ENCODE results near the gene HCFC1. TPM values are rescaled to one million over a fixed set of nuclear protein-coding genes. Genes with fewer than 3 reads are reported as not detected.

Gene HCFC1
- total RNA-seq, 1 donor from 2014 or later = 99.9 TPM

DNA sequence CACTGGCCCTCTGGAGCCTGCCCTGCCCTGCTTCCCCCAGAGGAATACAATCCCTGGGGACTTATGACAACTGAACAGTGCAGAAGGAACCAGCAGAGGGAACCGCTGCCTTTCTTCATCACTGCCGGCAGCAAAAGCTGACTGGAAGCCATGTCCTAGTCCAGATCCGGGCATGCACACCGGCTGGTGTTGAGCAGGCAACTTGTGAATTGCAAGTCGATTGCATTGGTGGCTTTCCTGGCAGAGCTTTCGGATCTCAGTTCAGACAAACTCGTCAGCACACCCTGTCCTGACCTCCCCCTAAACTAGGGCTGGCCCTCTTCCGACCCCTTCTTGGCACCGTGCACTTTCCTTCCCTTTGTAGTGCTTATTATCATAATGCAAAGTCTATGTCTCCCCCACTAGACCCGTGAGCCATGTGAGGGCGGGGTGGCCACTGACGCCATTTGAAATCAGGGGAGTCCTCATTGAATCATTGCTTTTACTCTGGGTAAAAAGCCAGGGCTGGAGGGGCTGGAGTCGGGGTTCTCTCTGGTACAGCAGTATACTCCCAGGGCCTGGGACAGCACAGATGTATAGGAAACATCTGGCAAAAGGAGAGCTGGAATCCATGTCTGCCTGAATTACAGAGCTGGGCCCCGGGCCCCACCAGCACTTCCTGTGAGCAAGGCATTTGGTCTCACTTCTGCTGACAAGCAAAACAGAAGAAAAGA, 47.3 kb downstream of the HCFC1 start:
- Mint-ChIP-seq H3K27ac (peak overlapping the region; percentile 51), H3K4me1 (peaks cover 21% of the 10 kb centered on the region), H3K4me3 (peak overlapping the region; percentile 34), H3K27me3 (ENCODE audit: low read depth) (no peaks in the 10 kb centered on the region), H3K36me3 (peaks cover 1% of the 10 kb centered on the region), H3K9me3 (no peaks in the 10 kb centered on the region)
- TF ChIP-seq CTCF (IDR thresholded peaks at IDR 0.05; ENCODE audit: unreplicated experiment) = no peak
- DNase-seq (ENCODE audit: low spot score in 2 of 2, unreplicated experiment in 2 of 2) = no peak

GRCh38 chrX:153922932-153923857, 48.4 kb downstream of the HCFC1 start:
- H3K9me3 Mint-ChIP-seq = no peaks in the 10 kb centered on the region
- peaks cover 18% of the 10 kb centered on the region for H3K4me1 Mint-ChIP-seq
- DNase-seq (ENCODE audit: low spot score in 2 of 2, unreplicated experiment in 2 of 2) = no peak
- no peaks in the 10 kb centered on the region for H3K36me3 Mint-ChIP-seq
- no peak for TF ChIP-seq CTCF (IDR thresholded peaks at IDR 0.05; ENCODE audit: unreplicated experiment)
- H3K27ac Mint-ChIP-seq = no peak overlapping the region
- no peaks in the 10 kb centered on the region for H3K27me3 Mint-ChIP-seq (ENCODE audit: low read depth)
- no peak overlapping the region for H3K4me3 Mint-ChIP-seq

DNA sequence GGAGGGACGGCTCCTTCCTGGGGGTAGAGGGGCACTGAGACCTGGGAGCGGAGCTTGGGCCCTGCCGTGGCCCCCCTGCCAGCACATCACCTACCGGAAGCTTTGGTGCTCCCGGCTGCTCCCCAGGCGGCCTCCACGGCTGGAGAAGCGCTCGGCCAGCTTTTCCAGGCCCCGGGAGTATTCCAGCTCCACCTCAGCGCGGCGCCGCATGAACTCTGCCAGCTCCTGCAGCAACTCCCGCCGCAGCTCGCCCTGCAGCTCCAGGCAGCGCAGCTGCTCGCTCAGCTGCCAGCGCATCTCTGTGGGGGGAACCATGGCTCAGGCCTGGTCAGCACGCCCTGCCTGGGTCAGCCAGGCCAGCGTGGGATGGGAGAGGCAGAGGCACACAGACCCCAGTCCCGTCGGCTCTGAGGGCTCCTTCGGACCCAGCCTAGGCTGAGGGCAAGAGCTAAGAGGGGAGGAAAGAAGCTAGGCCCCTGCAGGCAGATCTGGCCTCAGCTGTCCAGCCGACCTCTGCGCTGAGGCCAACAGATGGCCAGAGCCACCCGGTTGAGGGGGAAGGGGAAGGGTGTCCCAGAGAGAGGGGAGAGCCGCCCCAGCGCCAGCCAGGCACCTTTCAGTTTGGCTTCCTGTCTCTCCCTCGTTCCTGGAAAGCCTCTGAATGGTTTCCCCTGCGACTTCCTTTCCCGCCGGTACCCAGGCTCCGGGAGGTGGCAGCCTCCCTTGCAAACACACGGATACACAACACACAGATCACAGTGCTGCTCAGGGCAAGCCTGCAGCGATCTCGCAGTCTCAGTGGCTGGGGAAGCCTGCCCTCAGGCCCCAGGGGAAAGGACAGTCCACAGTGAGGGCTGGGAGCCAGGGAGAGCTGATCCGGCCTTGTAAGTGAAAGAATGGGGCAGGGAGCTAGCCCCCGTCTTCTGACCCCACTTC, 49.8 kb downstream of the HCFC1 start:
- no peak overlapping the region for H3K27ac Mint-ChIP-seq
- no peak for TF ChIP-seq CTCF (IDR thresholded peaks at IDR 0.05; ENCODE audit: unreplicated experiment)
- H3K4me3 Mint-ChIP-seq = no peak overlapping the region
- H3K27me3 Mint-ChIP-seq (ENCODE audit: low read depth) = no peaks in the 10 kb centered on the region
- peaks cover 9% of the 10 kb centered on the region for H3K4me1 Mint-ChIP-seq
- no peak for DNase-seq (ENCODE audit: low spot score in 2 of 2, unreplicated experiment in 2 of 2)
- H3K36me3 Mint-ChIP-seq = peaks cover 5% of the 10 kb centered on the region
- H3K9me3 Mint-ChIP-seq = no peaks in the 10 kb centered on the region

GRCh38 chrX:153921070-153921469, 50.5 kb downstream of the HCFC1 start:
- no peaks in the 10 kb centered on the region for H3K27me3 Mint-ChIP-seq (ENCODE audit: low read depth)
- no peak for TF ChIP-seq CTCF (IDR thresholded peaks at IDR 0.05; ENCODE audit: unreplicated experiment)
- DNase-seq (ENCODE audit: low spot score in 2 of 2, unreplicated experiment in 2 of 2) = no peak
- peaks cover 7% of the 10 kb centered on the region for H3K36me3 Mint-ChIP-seq
- no peaks in the 10 kb centered on the region for H3K9me3 Mint-ChIP-seq
- H3K4me3 Mint-ChIP-seq = no peak overlapping the region
- H3K4me1 Mint-ChIP-seq = peaks cover 8% of the 10 kb centered on the region
- no peak overlapping the region for H3K27ac Mint-ChIP-seq

GRCh38 chrX:153920546-153920945, 51.1 kb downstream of the HCFC1 start:
- DNase-seq (ENCODE audit: low spot score in 2 of 2, unreplicated experiment in 2 of 2) = no peak
- Mint-ChIP-seq H3K4me3 (no peak overlapping the region), H3K9me3 (no peaks in the 10 kb centered on the region), H3K36me3 (peaks cover 7% of the 10 kb centered on the region), H3K27me3 (ENCODE audit: low read depth) (no peaks in the 10 kb centered on the region), H3K4me1 (peaks cover 5% of the 10 kb centered on the region), H3K27ac (no peak overlapping the region)
- no peak for TF ChIP-seq CTCF (IDR thresholded peaks at IDR 0.05; ENCODE audit: unreplicated experiment)
